GM21515 (cell line): ENCODE measurements around the gene FRAS1.
"Not testable (repeated sequence)": the region's sequence is repeated elsewhere in the genome, so short reads cannot be mapped to it uniquely, and the experiment has no call there.

Source experiments
- ATAC-seq: cut with Tn5 transposase; IDR thresholded peaks from one replicate; pipeline ENCODE4 v1.9.1; 2021; ENCODE audit not compliant: unreplicated experiment

The FRAS1 gene

DNA sequence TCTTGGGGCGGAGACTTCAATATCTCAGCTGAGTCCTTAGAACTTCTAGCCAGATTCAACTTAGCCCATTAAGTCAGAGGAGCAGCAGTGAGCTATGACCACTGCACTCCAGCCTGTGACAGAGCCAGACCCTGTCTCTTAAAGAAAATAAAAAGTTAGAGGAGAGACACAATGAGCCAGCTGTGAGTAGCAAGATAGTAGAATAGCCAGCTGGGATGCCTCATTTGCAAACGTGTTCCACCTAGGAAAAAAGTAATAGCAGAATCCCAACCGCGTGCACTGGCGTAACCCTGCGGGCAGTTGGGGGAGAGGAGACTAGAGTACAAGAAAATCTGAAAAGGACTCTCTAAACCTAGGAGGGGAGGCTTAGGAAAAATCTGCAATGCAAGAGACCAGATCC, 361.3 kb downstream of the FRAS1 start:
- no peak for ATAC-seq

DNA sequence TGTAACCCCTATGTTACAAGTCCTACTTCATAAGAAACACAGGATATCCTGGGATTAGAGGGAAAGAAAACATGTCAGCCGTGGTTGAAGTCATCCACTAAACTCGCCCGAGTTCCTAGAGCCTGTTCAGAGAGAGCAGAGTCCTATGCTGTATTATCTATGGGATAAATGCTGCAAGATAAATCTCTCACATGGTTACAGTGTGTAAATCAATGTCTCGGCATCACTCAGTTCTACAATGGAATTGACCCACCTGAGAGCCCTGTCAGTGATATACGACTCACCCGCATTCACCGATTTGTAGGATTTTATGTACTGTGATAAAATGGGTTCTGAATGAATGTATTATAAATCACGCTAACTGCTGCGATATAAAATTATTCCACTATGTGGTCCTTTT, 366.7 kb downstream of the FRAS1 start:
- ATAC-seq: no peak

- ATAC-seq: no peak
Observed at GRCh38 chr4:78424461-78424860, 367.3 kb downstream of the FRAS1 start.

- ATAC-seq: no peak
Observed at GRCh38 chr4:78426972-78427371, 369.8 kb downstream of the FRAS1 start.

DNA sequence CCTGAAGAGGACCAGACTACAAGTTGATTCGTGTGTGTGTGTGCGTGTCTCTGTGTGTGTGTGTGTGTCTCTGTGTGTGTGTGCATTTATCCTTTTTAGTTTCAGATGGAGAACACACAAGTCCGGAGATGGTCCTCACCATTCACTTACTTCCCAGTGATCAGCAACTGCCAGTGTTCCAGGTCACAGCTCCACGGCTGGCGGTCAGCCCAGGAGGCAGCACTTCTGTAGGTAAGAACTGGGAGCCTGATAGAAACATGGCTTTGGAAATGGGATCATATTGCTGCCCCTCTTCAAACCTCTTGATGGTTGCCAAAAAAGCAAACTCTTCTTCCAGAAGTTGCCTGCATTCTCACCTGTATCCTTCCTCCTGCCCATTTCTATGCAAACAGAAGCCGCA, 371.9 kb downstream of the FRAS1 start:
- no peak for ATAC-seq

DNA sequence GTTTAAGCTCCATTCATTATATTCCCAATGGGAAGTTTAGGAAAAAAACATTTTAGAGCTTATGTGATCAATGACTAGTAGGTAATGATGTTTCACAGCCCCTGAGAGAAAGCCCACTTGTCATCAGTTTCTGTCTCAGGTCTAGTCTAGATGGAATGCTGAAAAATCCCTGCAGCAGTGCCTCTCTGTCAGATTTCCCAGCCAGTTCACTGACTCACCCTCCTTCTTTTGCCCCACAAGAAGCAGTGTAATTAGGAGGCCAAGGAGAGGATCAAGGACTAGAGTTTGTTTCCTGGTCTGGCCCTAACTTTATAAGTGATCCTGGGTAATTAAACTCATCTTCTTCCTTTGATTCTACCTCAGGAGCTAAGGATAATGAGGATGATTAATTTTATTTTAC, 375.8 kb downstream of the FRAS1 start:
- no peak for ATAC-seq

DNA sequence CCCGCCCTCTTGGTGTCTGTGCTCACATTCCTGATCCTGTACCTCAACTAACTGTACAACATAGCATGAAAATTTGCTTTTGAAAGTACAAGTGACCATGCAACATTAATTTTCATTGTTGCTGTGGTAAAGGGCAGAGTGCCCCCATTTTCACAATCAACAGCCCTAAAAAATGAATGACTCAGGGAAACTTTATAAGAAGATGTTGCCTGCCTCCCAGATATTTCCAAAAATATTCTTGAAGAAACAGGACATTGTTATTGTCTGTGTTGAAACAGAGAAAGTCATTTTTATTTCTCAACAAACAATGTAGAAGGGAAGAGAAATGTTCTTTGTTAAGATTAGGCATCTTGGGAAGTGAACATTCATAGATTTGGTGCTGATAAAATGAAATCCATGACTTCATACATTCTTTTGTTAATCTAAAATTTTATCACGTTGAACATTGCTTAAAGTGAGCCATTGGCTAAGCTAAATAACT, 380.5 kb downstream of the FRAS1 start:
- no peak for ATAC-seq

GRCh38 chr4:78439328-78439727, 382.2 kb downstream of the FRAS1 start:
- ATAC-seq: no peak

GRCh38 chr4:78441756-78442155, 384.6 kb downstream of the FRAS1 start:
- ATAC-seq: no peak

GRCh38 chr4:78446619-78447018, 389.5 kb downstream of the FRAS1 start:
- no peak for ATAC-seq

- ATAC-seq: no peak
Observed at GRCh38 chr4:78451407-78451806, 394.3 kb downstream of the FRAS1 start.

- ATAC-seq: no peak
Observed at GRCh38 chr4:78454016-78454415, 396.9 kb downstream of the FRAS1 start.

DNA sequence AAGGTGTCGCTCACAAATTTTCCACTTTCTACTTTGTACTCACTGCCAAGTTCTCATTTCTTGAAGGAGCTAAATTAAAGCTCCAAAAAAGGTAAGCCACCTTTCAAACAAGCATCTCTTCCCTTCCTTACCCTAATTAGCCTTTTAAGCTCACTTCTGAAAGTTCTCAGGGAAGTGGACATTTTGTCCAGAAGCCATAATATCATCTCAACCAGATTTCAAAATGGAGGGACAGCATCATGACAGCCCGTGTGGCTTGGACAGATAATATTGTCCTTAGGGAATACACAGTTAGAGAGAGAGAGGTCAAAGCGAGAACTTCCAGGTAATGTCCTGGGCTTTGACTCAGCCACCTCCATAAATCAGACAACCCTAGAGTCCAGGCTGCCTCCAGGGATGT, 400.6 kb downstream of the FRAS1 start:
- no peak for ATAC-seq

GRCh38 chr4:78459327-78459726, 402.2 kb downstream of the FRAS1 start:
- ATAC-seq: no peak

- no peak for ATAC-seq
Observed at GRCh38 chr4:78460368-78460767, 403.2 kb downstream of the FRAS1 start.

- ATAC-seq: no peak
Observed at GRCh38 chr4:78464265-78464664, 407.1 kb downstream of the FRAS1 start.

DNA sequence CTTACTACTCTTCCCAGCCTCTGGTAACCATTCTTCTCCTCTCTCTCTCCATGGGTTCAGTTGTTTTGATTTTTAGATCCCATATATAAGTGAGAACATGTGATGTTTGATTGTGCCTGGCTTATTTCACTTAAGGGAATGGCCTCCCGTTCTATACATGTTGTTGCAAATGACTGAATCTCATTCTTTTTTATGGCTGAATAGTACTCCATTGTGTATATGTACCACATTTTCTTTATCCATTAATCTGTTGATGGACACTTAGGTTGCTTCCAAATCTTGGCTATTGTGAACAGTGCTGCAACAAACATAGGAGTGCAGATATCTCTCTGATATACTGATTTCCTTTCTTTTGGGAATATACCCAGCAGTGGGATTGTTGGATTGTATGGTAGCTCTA, 410.1 kb downstream of the FRAS1 start:
- ATAC-seq: not testable (repeated sequence)

DNA sequence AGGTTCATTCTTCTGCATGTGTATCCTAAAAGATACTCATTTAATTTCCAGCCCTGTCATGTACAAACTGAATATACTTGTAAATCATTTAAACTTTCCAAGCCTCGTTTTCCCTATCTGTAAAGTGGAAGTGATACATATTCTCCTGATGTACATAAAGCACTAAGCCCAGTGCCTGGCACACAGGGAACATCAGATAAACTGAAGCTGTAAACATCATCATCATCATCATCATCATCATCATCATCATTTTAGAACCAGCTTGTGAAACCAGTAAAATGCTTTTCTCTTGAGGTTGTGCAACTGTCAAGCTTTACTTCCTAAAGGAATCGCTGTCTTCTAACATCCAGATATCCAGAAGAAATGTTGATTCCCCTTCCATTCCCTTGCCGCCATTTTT, 411.1 kb downstream of the FRAS1 start:
- ATAC-seq: no peak

GRCh38 chr4:78476108-78476704, 419.1 kb downstream of the FRAS1 start:
- ATAC-seq: no peak

DNA sequence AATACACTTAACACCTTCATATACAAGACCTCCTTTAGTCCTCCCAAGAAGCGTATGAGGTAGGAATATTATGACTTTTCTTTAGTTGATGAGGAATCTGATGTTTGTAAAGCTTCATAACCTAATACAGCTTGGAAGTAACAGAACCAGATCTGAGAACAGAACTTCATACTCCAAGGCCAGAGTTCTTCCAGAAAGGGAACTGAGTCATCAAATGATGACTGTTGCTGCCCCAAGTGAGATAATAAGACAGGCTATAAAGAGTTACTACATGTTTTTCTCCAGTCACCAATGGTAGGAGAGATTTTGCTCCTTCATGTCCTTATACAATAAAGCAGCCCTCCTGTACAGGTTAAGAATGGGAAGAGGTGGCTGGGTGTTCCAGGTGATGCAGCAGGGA, 420.2 kb downstream of the FRAS1 start:
- no peak for ATAC-seq

DNA sequence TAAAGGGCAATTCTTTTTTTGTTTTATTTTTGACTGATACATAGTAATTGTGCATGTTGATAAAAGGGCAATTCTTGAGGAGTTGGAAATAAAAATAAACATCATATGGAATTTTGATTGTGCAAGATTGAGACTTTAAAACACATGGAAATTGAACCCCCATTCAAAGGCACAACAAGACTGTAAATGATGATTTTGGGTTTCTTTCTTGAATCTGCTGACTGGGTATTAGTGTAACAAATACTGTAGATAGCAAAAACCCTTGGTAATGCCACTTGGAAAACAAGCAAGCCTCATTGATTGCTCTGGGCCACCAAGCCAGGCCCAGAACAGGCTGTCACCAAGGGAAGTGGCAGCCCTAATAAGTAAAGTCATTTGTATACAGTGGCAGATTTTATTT, 421.4 kb downstream of the FRAS1 start:
- ATAC-seq: no peak

- ATAC-seq: no peak
Observed at GRCh38 chr4:78480286-78480685, 423.2 kb downstream of the FRAS1 start.

GRCh38 chr4:78481180-78481579, 424.1 kb downstream of the FRAS1 start:
- ATAC-seq: no peak
